DND-41 (cell line): ENCODE data around the gene MEMO1.

Source experiments
- EZH2 ChIP-seq: IDR thresholded peaks from 3 replicates; pipeline ENCODE4 v1.6.1; 2012; ENCODE audit warnings: borderline replicate concordance, low read depth, mild to moderate bottlenecking, moderate library complexity, low read length, inconsistent platforms; ENCODE audit not compliant: severe bottlenecking
- TF ChIP-seq, protein P1 (sequence below): IDR thresholded peaks from 2 replicates; pipeline ENCODE4 v1.5.1; 2012; ENCODE audit warnings: borderline replicate concordance, low read length, moderate library complexity, mild to moderate bottlenecking; ENCODE audit not compliant: poor library complexity, severe bottlenecking; ENCODE audit errors: extremely low read depth

DNA sequence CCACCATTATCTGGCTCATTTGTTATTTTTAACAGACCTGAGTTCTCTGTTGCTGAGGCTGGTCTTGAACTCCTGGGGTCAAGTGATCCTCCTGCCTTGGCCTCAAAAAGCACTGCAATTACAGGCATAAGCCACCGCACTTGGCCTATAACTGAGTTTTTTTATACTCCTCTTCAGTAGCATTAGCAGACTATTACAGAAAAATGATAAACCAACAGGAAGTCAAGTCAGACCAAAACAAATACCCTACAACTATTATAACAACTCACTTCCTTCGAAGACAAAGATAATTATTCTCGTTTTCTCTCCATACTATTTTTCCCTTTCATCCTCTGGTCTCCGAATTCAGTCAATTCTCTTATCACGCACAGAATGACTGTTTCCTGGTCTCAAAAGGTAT, 78.2 kb downstream of the MEMO1 start:
- TF ChIP-seq, protein P1, sequence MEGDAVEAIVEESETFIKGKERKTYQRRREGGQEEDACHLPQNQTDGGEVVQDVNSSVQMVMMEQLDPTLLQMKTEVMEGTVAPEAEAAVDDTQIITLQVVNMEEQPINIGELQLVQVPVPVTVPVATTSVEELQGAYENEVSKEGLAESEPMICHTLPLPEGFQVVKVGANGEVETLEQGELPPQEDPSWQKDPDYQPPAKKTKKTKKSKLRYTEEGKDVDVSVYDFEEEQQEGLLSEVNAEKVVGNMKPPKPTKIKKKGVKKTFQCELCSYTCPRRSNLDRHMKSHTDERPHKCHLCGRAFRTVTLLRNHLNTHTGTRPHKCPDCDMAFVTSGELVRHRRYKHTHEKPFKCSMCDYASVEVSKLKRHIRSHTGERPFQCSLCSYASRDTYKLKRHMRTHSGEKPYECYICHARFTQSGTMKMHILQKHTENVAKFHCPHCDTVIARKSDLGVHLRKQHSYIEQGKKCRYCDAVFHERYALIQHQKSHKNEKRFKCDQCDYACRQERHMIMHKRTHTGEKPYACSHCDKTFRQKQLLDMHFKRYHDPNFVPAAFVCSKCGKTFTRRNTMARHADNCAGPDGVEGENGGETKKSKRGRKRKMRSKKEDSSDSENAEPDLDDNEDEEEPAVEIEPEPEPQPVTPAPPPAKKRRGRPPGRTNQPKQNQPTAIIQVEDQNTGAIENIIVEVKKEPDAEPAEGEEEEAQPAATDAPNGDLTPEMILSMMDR: no peak
- TF ChIP-seq EZH2: no peak
